Spleen (tissue), 7 donors: ENCODE measurements around the gene CMIP.

Experiments
- POLR2A ChIP-seq, 3 donors: fragments of 450-650 bp; IDR thresholded peaks; one replicate each; pipeline ENCODE4 v1.5.1; 2017; ENCODE audit warnings: antibody characterized with exemption in 3 of 3, mild to moderate bottlenecking in 1 of 3
- TF ChIP-seq, protein P1 (sequence below), 11 experiments: fragments of 200-600 bp in 7 of 11; fragments of 450-650 bp in 4 of 11; sonication (generic) in 4 of 11; IDR thresholded peaks in 8 of 11; conservative IDR thresholded peaks in 3 of 11; 1 replicate in 7 of 11; 2 replicates in 4 of 11; pipeline versions ENCODE4 v1.4.0 to v1.8.0; 2016 to 2021; ENCODE audit warnings: antibody characterized with exemption in 11 of 11, inconsistent platforms in 4 of 11, mild to moderate bottlenecking in 1 of 11
- donor health status: DM: no; HTN: no; CAD: no; lungs with moderate emphysema.
- donor health status: DM: no; HTN: no; CAD: no.
- donor health status: DM: no; HTN: no; CAD: no.

- TF ChIP-seq, protein P1, sequence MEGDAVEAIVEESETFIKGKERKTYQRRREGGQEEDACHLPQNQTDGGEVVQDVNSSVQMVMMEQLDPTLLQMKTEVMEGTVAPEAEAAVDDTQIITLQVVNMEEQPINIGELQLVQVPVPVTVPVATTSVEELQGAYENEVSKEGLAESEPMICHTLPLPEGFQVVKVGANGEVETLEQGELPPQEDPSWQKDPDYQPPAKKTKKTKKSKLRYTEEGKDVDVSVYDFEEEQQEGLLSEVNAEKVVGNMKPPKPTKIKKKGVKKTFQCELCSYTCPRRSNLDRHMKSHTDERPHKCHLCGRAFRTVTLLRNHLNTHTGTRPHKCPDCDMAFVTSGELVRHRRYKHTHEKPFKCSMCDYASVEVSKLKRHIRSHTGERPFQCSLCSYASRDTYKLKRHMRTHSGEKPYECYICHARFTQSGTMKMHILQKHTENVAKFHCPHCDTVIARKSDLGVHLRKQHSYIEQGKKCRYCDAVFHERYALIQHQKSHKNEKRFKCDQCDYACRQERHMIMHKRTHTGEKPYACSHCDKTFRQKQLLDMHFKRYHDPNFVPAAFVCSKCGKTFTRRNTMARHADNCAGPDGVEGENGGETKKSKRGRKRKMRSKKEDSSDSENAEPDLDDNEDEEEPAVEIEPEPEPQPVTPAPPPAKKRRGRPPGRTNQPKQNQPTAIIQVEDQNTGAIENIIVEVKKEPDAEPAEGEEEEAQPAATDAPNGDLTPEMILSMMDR (IDR thresholded peaks at IDR 0.05 in 8 of 11, conservative IDR thresholded peaks at IDR 0.05 in 3 of 11), result no peak
- TF ChIP-seq POLR2A (IDR thresholded peaks at IDR 0.05), result no peak
Measured at GRCh38 chr16:81708266-81709015, 263.8 kb downstream of the CMIP start.
